SW480 (cell line): ENCODE results near the gene ECHS1.
"Not testable (repeated sequence)": the region's sequence is repeated elsewhere in the genome, so short reads cannot be mapped to it uniquely, and the experiment has no call there.

Experiments used
- DNase-seq: peaks from one replicate; pipeline ENCODE4 v3.0.0-alpha.2; 2016; ENCODE audit warnings: low spot score

The ECHS1 gene

DNA sequence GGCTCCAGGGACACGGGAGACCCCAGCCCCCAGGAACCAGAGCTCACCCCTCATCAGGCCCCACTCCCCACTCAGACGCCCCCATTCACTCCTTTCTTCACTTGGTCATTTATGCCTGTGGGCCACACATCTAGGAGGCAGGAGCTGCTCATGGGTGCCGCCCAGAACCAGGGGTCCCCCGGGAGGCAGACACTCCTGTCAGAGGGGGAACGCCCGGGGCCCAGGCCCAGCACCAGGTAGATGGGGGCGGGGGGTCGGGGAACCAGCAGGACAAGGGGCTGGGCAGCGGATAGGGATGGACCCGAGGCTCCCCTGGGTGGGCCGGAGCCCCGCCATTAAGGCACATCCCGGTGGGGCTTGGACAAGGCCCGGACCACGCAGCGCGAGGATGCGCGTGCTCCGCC is 48.3 kb downstream of the ECHS1 start:
- DNase-seq: no peak

DNA sequence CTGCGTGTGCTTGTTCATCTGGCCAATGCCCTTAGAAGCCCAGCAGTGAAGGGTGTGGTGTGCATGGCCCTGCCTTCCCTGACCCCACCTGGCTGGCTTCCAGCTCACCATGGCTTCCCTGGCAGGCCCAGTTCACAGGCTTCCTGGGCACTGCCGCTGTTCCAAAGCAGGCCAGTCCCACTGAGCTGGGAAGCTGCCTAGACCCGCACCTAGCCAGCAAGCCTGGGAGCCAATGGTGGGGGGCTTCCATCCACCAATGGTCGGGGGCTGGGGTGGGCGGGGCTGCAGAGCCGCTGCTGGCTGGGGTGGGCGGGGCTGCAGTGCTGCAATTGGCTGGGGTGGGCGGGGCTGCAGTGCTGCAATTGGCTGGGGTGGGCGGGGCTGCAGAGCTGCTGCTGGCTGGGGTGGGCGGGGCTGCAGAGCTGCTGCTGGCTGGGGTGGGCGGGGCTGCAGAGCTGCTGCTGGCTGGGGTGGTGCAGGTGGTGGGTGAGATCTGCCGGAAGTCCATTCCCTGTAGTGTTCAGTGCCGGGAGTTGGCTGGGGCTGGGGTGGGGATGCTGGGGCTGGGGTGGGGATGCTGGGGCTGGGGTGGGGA is 48.9 kb downstream of the ECHS1 start:
- DNase-seq: peak; percentile 80

DNA sequence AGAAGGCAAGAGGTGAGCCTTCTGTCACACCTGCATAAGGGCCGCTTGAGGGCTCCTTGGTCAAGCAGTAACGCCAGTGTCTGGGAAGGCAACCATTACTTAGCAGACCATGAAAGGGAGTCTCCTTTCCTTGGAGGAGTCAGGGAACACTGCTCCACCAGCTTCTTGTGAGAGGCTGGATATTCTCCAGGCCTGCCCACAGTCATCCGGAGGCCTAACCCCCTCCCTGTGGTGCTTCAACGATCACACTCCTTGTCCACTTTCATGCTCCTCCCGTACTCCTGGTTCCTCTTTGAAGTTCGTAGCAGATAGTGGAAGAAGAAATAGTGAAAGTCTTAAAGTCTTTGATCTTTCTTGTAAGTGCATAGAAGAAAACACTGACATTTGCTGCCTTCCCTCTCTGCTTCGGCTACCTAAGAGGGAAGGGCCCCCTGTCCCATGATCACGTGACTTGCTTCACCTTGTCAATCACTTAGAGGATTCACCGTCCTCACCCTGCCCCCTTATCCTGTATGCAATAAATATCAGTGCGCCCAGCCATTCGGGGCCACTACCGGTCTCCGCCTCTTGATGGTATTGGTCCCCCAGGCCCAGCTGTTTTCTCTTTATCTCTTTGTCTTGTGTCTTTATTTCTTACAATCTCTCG is 51.0 kb downstream of the ECHS1 start:
- not testable (repeated sequence) for DNase-seq

DNA sequence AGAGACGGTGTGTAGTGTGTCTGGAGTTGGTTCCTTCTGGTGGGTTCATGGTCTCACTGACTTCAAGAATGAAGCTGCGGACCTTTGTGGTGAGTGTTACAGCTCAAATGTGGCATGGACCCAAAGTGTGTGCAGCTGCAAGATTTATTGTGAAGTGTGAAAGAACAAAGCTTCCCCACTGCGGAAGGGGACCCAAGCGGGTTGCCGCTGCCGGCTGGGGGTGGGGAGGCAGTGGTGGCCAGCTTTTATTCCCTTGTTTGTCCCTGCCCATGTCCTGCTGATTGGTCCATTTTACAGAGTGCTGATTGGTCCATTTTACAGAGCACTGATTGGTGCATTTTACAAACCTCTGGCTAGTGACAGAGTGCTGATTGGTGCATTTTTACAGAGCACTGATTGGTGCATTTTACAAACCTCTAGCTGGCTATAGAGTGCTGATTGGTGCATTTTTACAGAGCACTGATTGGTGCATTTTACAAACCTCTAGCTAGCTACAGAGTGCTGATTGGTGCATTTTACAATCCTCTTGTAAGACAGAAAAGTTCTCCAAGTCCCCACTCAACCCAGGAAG is 52.2 kb downstream of the ECHS1 start:
- not testable (repeated sequence) for DNase-seq

DNA sequence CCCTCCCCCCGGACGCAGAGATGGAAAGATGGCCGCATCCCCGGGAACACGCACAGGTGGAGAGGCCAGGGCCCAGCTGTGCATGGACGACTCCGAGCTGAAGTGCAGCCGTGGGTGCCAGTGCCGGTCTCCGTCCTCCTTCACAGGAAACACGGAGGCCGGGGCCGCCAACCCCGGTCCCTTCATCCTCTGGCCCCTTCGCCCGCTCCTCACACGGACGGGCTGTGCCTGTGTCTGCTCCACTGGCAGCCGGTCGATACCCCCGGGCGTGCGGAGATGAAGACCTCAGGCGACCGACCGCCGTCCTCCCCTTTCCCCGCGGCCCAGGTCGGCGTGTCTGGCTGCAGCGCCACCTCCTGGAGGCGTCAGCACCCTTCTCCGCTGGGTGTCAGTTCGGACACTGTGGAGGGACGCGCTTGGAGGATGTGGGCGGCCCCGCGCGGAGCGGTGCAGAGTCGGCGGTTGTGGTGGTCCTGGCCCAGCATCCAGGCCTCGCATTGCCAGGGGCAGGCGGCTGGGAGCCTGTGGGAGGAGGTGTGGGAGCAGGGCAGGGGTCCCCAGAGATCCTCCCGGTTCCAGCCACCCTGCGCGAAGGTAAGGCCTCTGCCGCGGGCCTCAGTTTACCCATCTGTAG is 54.5 kb downstream of the ECHS1 start:
- peak; percentile 69 for DNase-seq

DNA sequence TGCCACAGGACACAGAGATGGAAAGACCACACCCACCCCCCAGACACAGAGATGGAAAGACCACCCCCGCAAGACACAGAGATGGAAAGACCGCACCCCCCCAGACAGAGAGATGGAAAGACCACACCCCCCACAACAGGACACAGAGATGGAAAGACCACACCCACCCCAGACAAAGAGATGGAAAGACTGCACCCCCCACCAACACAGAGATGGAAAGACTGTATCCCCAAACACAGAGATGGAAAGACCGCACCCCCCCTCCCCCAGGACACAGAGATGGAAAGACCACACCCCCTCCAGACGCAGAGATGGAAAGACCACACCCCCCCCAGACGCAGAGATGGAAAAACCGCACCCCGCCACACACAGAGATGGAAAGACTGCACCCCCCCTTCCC is 56.4 kb downstream of the ECHS1 start:
- no peak for DNase-seq

DNA sequence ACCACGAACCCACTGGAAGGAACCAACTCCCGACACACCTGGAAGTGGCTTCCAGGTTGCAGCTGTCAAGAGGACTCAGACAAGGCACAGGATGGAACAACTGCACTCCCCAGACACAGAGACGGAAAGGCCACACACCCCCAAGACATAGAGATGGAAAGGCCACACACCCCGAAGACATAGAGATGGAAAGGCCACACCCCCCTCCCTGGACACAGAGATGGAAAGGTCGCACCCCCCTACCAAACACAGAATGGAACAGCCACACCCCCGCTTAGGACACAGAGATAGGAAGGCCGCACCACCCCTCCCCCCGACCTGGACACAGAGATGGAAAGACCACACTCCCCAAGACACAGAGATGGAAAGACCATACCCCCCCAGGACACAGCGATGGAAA is 56.9 kb downstream of the ECHS1 start:
- DNase-seq: peak; percentile 10

DNA sequence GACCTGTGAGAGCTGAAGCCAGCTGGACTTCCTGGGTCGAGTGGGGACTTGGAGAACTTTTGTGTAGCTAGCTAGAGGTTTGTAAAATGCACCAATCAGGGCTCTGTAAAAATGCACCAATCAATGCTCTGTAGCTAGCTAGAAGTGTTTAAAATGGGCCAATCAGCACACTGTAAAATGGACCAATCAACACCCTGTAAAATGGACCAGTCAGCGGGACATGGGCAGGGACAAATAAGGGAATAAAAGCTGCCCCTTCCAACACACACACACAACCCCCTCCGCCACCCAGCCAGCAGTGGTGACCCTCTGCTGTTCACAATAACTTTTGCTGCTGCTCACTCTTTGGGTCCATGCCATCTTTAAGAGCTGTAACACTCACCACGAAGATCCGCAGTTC is 57.3 kb downstream of the ECHS1 start:
- DNase-seq: peak; percentile 38

DNA sequence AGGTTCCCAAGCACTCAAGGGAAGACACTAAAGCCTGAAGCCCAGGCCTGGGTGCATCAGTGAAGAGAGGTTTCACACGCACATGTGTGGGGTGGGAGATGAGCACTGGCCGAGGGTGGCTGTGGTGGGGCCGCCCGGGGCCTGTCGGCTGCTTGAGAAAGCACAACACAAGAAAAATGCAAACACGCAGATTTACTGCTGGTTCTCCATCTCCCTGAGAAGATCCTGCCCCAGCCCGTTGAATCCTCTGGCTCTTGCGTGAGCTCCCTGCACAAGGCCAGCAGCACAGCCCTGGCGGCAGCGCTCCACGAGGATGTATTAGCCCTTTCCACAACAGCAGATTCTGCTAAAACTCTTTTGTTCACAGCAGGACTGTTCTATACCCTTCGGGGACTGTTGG is 58.2 kb downstream of the ECHS1 start:
- no peak for DNase-seq

DNA sequence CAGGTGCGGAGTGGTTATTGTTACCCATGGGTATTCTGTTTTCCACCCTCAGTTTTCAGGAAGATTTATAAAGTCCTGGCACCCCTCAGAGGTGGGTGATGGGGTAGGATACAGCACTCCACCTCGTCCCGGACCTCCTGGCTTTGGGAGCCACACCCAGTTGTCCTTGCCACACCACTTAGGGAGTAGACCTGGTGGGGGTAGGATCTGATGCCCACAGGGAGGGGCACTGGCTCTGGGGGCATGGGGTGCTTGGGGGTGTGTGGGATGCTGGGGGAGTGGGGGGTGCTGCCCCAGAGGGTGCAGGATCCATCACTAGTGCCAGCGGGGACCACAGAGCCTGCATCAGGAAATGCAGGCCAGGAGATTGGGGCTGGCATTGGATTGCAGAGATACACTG is 60.0 kb downstream of the ECHS1 start:
- DNase-seq: no peak

DNA sequence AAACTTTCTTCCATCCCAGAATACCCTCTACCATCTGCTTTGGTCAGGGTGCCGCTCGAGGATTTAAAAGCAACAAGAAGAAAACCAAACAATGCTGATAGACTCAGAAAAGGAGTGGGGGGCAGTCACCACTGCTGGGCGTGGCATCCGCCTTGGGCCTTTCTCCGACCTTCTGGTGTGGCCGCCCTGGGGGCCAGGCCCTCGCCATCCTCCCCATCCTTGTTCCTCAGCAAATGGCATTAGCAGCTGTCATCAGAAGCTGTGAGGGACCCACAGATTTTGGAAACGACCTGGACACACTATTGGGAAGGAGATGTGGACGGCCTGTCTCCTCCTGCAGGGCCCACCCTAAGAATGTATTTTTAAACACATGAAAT is 60.4 kb downstream of the ECHS1 start:
- DNase-seq: no peak
